GM10266 (cell line): ENCODE measurements around the gene SCOC.

Source experiments
- DNase-seq: peaks from one replicate; pipeline ENCODE4 v3.0.0; 2012; ENCODE audit errors: extremely low spot score
- CTCF ChIP-seq: IDR thresholded peaks from 2 replicates; pipeline ENCODE4 v1.5.1; 2012; ENCODE audit warnings: mild to moderate bottlenecking, low read depth; ENCODE audit not compliant: control insufficient read depth, insufficient read depth; ENCODE audit errors: missing control alignments

The SCOC gene

GRCh38 chr4:140335076-140335475 lies 38.4 kb upstream of the SCOC start:
- DNase-seq, result no peak

DNA sequence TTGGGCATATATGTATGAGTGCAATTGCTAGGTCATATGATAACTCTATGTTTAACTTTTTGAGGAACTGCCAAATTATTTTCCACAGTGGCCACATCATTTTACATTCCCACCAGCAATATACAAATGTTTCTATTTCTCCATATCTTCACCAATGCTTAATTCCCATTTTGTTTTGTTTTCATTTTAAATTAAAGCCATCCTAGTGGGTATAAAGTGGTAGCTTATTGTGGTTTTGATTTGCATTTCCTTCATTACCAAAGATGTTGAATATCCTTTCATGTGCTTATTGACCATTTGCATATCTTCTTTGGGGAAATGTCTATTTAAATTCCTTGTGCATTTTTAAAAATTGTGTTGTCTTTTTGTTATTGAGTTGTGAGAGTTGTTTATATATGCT lies 36.7 kb upstream of the SCOC start:
- no peak for DNase-seq
- TF ChIP-seq CTCF, result no peak

More at GRCh38 chr4:140335076-140335475, 38.4 kb upstream of the SCOC start:
- TF ChIP-seq CTCF, result no peak

DNA sequence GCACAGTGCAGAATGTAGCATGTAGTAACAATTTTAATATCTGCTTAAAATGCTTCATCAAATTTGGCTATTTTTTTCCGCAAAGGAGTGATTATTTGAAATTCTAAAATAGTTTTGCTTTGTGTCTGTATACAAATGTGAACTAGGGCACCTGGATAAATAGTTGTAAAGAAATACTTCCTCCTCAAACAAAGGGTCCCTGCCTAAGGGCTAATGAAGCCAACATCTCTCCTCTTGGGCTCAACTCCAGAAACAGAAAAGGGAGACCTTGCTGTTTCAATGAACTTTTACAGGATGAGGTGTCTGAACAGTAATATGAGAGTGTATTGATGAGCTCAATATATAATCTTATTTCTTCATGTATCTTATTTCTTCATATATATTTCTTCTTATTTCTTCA lies 30.8 kb upstream of the SCOC start:
- no peak for DNase-seq
- no peak for TF ChIP-seq CTCF

DNA sequence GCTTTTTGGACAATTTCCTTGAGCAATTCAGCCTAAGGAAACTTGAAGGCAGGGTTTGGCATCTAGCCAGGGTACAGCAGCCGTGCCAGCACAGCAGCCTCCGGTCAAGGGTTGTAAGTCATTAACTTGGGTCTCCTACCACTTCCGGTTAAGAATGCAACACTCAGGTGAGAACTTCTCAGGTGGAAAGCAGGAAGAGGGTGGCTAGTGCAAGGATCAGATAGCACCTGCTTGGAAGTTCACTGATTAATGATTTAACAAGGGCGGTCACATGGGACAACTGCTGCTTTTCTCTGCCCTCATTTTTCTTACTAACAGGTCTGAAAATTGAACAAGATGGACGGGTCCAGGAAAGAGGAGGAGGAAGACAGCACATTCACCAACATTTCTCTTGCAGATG lies 30.1 kb upstream of the SCOC start:
- no peak for TF ChIP-seq CTCF
- DNase-seq, result no peak

DNA sequence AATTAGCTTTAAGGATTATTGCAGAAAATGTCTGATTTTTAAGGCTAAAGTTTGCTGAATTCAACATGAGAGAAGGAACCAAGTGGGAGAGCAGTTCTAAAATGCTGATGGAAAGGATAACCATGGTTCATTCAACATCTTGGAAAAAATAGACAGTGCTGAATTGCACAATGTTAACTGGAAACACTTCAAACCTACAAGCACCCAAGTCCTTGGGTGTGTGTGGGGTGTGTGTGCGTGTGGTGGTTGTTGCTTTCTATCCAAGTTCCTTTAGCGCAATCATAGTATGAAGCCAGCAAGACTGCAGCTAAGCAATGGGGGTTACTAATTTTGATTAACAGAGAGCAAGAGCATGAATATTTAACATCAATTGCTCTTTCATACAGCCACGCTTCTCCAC lies 29.3 kb upstream of the SCOC start:
- DNase-seq, result no peak
- TF ChIP-seq CTCF, result no peak

DNA sequence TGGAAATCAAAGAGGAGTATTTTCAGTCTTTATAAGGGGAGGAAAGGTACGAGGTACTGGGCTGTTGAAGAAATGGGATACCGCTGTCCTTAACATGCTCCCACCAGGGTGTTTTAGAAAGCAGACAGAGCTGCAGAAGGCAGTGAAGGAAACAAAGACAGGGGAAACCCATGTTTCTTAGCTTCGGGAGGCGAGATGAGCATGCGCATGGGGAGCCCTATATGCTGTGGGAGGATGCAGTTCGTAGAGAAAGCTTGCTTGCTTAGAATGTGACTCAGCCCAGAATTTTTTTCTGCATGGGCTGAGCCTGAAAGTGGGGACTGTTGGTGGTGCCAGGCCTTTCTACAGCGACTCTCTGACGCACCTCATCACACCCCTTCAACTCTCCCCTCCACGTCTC lies 28.8 kb upstream of the SCOC start:
- no peak for TF ChIP-seq CTCF
- no peak for DNase-seq

GRCh38 chr4:140346136-140346535 lies 27.3 kb upstream of the SCOC start:
- DNase-seq, result no peak
- no peak for TF ChIP-seq CTCF
